ENCODE data around the gene FGD4.
"Not testable (repeated sequence)": the region's sequence is repeated elsewhere in the genome, so short reads cannot be mapped to it uniquely, and the experiment has no call there.

FGD4 gene

GRCh38 chr12:32496946-32497345, 97.6 kb downstream of the FGD4 start:
- DNase-seq (ENCODE audit: low spot score): no peak

- no peak for DNase-seq (ENCODE audit: low spot score)
Measured at GRCh38 chr12:32497864-32498263, 98.5 kb downstream of the FGD4 start.

- DNase-seq (ENCODE audit: low spot score): no peak
Measured at GRCh38 chr12:32499048-32499447, 99.7 kb downstream of the FGD4 start.

- peak; percentile 50 for DNase-seq (ENCODE audit: low spot score)
Measured at GRCh38 chr12:32501835-32502333, 102.5 kb downstream of the FGD4 start.

- peak; percentile 13 for DNase-seq (ENCODE audit: low spot score)
Measured at GRCh38 chr12:32502693-32503502, 103.5 kb downstream of the FGD4 start.

GRCh38 chr12:32503730-32504129, 104.4 kb downstream of the FGD4 start:
- DNase-seq (ENCODE audit: low spot score): no peak

- DNase-seq (ENCODE audit: low spot score): no peak
Measured at GRCh38 chr12:32504591-32504990, 105.2 kb downstream of the FGD4 start.

GRCh38 chr12:32505067-32505945, 105.9 kb downstream of the FGD4 start:
- no peak for DNase-seq (ENCODE audit: low spot score)

GRCh38 chr12:32507096-32507941, 108.0 kb downstream of the FGD4 start:
- not testable (repeated sequence) for DNase-seq (ENCODE audit: low spot score)

- DNase-seq (ENCODE audit: low spot score): no peak
Measured at GRCh38 chr12:32507942-32508320, 108.6 kb downstream of the FGD4 start.

- no peak for DNase-seq (ENCODE audit: low spot score)
Measured at GRCh38 chr12:32508626-32509025, 109.3 kb downstream of the FGD4 start.

- no peak for DNase-seq (ENCODE audit: low spot score)
Measured at GRCh38 chr12:32509328-32510091, 110.2 kb downstream of the FGD4 start.

- not testable (repeated sequence) for DNase-seq (ENCODE audit: low spot score)
Measured at GRCh38 chr12:32511976-32512375, 112.6 kb downstream of the FGD4 start.

- DNase-seq (ENCODE audit: low spot score): no peak
Measured at GRCh38 chr12:32512379-32512778, 113.0 kb downstream of the FGD4 start.

- DNase-seq (ENCODE audit: low spot score): no peak
Measured at GRCh38 chr12:32512910-32513309, 113.6 kb downstream of the FGD4 start.

- no peak for DNase-seq (ENCODE audit: low spot score)
Measured at GRCh38 chr12:32515137-32515873, 115.9 kb downstream of the FGD4 start.

- DNase-seq (ENCODE audit: low spot score): no peak
Measured at GRCh38 chr12:32516230-32516629, 116.9 kb downstream of the FGD4 start.

- no peak for DNase-seq (ENCODE audit: low spot score)
Measured at GRCh38 chr12:32517966-32518365, 118.6 kb downstream of the FGD4 start.

- DNase-seq (ENCODE audit: low spot score): no peak
Measured at GRCh38 chr12:32519047-32519446, 119.7 kb downstream of the FGD4 start.

Data from hepatic stellate cell (primary cell).